IPS-NIHi7 (cell line): Measurements from ENCODE around the gene CTTN.
"Not testable (repeated sequence)": the region's sequence is repeated elsewhere in the genome, so short reads cannot be mapped to it uniquely, and the experiment has no call there.

Experiments used
- DNase-seq: peaks from one replicate; pipeline ENCODE4 v3.0.0; 2012; ENCODE audit warnings: mixed read lengths; ENCODE audit errors: extremely low spot score

Gene CTTN

DNA sequence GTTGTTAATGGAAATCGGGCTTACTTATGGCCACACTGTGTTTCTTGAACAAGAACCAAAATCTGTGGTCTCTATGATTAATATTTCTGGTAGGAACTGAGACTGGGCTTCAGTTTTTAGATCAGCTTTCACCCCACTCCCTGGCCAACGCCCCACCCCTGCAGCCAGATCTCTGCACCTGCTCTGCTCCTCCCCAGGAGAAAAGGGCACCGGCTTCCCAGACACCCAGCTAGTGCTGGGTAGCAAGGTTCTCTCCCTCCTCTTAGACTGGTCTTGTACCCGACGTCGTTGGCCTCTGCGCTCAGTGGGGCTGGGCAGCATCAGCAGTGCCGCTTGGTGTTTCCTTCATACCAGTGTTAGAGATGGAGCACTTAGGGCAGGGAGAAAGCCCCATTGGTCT lies 17.0 kb upstream of the CTTN start:
- no peak for DNase-seq

DNA sequence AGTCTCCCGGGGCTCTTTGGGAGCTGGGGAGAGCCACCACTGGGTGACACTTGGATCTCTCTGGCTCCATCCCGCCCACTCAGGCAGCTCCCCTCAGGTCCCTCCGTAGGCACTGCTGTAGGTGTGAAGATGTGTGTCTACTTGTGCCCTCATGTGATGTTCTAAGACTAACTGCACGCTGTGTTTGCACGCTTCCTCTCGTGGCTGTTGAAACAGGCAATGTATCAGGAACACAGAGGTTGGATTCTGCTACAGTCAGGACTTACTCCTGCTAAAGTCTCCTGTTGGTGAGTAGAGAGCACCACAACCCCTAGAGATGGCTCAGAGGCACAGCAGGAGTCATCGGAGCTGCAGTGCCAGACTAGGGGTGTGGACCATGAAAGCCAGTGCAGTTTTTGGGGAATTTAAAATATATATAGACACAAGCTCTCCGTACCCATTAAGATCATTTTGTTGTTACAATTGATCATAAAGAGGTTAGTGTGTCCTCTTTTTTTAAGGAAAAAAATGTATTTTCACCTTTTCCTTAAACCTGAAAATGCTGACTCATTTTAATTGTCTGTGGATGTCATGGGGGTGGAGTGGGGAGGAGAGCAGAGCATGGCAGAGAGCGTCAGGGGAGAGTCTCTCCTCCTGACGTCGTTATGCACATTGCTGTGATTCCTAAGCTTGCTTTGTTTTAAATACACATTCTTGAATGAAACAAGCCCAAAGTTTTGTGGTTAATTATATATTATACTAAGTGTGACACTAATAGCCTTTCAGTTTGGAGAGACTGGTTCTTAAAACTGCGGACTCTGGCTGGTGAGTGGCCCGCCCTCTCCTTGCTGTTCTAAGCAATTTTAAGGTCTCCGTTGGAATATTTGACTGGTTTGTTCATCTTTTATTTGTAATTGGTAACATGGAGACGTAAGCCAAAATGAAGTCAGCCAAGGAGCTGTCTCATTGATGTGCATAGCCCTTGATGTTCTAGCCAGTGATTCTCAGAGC lies 16.2 kb upstream of the CTTN start:
- peak; percentile 58 for DNase-seq

DNA sequence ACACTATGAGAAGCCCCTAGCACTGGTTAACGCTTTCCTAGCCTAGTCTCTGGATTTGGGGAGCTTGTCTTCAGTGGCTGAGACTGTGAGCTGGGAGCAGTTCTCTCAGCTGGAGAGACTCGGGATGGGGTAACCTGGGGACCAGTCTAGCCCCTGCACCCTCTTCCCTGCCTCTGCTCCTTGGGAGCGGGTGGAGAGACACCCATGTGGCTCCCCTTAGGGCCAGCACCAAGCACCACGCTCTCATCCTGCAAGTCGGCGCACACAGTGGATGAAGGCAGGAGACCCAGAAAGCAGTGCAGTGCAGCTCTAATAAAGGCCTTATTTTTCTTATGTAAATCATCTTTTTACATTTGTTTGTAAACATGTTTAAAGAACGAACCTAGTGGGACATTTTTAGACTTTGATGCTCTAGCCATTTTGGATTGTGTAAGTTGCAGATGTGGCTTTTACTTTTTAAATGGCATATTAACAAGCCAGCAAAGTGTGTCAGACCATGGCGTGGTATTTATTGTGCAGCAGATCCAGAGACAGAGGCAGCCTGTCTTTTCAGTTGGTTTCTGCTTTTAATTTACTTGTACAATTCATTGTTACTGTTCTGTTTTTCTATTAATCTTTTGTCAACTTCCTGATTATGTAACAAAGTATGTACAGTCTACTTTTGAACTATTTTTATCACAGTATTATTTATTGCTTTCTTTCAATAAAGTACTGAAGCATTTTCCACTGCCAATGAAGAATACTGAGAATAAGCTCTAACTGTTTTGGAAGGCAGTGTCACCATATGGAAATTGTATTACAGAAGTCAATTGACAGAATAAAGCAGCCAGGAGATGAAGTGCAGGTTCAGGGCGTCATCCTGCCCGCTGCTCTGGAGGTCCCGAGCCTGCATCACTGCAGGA lies 14.4 kb upstream of the CTTN start:
- DNase-seq: no peak

DNA sequence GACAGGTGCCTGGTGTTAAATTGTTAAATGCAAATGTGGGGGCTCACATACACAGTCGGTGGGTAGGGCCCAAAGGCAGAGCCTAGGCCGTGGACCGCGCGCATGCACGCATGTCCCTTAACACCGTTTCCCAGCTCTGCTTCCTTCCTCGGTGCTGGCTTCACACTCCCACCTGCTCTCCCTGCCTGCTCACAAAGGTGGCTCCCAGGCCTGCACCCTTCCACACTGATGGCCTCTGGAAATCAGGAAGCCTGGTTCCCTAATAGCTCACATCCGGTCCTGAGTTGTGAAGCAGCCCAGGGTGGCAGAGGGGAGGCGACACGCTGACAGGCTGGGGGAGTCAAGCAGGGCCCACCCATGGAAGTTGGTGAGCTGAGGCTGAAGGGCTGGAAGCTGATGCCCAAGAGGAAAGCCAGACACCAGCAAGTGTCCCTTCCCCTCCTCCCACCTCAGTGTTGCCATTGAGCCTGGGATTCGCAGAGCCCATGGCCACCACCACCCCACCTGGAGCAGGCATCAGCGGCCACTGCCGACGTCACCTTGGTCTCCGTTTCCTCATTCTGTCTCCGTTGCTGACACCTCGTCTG lies 13.7 kb upstream of the CTTN start:
- DNase-seq: no peak

DNA sequence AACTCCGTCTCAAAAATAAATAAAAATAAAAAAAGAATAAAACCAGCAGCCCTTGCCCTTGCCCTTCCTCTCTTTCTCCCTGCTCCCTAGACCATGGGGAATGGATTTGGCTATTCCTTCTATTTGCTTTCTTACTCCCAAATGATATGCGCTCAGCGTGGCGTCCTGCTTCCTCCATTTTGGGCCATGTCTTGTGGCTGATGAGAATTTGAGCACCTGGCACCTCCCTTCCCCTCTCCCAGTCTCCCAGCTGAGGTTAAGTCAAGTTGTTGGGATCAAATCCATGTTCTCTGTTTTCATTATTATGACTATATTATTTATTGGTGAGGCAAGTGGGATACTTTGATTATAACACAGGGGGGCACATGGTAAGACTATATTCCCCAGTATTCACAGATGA lies 10.8 kb upstream of the CTTN start:
- no peak for DNase-seq

DNA sequence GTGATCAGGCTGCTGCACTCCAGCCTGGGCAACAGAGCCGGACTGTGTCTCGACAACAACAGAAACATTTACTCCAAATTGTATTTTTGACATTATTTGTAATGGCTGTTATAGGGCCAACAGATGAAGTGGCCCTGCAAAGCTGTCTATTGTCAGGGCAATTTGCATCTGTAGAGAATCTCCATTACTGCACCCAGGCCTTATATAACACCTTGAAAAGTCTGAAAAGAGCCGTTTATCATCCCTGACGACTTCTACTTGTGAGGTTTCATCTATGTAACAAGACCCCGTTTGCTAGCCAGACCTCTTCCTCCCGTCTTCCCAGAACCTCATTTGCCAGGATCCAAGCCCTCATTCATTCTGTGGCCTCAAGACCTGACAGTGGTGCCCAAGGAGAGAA lies 9.1 kb upstream of the CTTN start:
- no peak for DNase-seq

DNA sequence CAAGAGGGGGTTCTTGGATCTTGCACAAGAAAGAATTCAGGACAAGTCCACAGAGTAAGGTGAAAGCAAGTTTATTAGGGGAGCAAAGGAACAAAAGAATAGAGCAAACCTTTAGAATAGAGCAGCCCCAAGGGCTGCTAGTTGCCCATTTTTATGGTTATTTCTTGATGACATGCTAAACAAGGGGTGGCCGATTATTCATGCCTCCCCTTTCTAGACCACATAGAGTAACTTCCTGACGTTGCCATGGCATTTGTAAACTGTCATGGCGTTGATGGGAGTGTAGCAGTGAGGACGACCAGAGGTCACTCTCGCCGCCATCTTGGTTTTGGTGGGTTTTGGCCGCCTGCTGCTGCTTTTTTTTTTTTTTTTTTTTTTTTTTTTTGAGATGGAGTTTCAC lies 7.4 kb upstream of the CTTN start:
- not testable (repeated sequence) for DNase-seq

DNA sequence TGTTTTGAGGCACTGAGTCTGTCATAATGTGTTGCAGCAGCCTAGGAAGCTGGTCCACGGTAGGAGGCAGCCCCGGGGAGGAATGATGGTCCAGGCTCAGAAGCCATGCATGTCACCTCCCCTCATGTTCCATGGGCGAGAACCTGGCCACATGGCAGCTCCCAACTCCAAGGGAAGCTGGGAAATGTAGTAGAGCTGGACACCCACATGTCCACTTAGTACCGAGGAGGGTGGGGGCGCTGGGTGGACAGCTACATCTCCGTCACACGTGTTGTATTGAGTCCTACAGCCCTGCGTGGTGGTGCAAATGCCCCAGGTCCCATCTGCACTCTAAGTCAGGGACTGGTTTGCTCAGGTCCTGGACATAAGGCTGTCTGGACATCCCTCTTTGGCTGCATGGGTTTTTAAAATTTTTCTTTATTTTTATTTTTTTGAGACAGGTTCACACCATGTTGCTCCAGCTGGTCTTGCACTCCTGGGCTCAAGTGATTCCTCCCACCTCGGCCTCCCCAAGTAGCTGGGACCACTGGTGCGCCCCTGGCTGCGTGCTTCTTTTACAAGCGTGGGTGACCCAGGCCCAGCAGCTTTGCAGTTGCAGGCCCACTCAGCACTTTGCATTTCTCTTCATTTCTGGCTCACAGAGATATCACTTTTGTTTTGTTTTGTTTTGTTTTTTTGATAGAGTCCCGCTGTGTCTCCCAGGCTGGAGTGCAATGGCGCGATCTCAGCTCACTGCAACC lies 3.9 kb upstream of the CTTN start:
- DNase-seq: no peak

DNA sequence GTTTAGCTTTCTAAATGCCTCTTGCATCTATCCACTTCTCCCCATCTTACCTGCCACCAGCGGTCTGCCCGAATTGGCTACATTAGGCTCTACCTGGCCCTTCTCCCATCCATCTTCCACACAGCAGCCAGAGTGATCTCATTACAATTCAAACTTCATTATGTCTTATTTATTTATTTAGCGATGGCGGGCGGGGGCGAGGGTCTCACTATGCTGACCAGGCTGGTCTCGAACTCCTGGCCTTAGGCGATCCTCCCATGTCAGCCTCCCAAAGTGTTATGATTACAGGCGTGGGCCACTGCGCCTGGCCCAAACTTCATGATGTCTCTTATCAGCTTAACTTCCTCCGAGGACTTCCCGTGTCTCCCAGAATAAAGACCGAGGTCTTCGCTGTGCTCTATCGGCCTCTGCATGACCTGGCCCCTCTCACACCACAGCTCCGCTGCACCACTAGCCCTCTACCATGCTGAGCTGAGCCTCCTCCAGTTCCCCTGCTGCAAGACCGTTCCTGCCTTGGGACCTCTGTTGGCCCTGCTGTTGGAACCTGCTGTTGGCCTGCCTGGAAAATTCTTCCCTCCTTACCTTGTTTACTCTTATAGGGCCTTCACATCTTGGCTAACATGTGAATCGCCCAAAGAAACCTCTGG lies 870 bp upstream of the CTTN start:
- peak; percentile 37 for DNase-seq

DNA sequence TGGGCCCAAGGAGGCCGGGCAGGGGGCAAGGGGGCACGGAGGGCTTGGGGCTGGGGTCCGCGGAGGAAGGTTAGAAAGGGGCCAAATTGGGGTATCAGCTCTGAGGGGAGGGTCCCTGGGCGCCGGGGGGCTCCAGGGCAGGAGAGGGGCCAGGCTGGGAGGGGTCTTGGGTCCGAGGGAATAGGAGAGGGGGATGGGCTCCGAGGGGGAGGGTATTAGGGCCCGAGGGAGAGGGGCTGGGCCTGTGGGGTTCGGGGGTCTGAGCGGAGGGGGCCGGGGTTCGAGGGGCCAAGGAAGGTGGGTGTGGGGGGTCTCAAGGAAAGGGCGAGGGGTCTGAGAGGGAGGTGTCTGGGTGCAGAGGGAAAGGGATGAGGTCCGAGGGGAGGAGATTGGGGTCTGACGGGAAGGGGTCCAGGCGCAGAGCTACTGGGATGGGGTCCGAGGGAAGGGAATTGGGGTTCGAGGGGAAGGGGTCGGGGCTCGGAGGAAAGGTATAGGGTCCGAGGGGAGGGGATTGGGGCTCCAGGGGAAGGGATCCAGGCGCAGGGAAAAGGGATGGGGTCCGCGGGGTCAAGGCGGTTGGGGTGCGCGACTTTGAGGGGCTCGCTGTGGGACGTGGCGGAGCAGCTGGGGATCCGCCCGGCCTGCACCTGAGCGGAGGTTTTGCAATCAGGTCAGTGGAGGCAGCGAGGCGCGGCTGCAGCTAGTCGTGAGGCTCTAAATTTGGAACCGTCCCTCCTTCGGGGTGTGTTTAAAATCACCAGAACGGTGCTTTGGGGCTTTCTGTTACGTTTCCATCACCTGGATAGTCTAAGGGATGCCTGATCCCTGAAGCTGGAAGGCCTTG lies 728 bp downstream of the CTTN start:
- no peak for DNase-seq

DNA sequence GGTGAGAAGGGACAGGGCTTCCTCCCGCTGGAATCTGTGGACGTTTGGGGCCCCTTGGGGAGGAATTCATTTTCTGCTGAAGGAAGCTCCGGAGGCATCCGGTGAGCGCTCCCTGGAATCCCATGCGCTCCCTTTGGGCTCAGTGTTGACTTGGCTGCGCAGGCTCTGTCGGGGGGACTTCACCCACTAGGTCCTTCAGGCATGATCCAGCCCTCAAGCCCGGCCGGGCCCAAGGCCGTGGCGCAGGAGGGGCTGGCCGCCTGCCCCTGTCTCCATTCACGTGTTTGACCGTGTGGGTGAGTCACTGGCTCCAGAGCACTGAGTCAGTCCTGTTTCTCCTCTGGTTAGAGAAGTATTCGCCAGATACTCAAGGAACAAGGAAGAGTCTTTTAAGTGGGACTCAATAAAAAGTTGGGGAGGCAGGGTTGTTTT lies 1.4 kb downstream of the CTTN start:
- peak; percentile 72 for DNase-seq

DNA sequence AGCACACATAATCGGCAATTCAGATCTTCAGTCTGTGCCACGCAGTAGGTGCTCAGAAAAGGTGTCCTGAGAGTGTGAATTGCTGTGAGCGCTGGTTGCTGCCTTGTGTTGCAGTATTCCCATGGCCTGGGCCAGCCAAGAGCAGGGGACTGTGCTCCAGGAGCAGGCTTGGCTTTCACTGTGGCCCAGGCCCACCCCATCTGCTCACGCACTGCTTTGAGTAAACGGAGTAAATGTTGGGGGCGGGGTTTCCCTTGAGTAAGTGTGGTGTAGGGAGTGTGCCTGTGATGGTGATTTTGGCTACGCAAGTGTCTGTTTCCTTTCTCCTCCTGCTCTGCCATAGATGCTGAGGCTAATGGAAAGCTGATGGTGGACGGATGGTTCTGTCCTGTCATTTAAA lies 2.3 kb downstream of the CTTN start:
- DNase-seq: peak; percentile 38

DNA sequence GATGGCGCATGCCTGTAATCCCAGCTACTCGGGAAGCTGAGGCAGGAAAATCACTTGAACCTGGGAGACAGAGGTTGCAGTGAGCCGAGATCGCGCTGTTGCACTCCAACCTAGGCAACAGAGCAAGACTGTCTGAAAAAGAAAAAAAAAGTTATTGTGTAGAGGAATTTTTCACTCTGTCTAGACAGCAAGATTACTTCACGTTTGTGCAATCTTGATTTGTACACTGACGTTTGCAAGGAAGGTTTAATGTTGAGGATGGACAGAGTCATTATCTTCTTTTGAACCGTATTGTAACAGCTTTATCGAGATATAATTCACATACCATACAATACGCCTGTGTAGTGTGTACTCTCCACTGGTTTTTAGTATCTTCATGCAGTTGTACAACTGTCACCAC lies 3.7 kb downstream of the CTTN start:
- no peak for DNase-seq

DNA sequence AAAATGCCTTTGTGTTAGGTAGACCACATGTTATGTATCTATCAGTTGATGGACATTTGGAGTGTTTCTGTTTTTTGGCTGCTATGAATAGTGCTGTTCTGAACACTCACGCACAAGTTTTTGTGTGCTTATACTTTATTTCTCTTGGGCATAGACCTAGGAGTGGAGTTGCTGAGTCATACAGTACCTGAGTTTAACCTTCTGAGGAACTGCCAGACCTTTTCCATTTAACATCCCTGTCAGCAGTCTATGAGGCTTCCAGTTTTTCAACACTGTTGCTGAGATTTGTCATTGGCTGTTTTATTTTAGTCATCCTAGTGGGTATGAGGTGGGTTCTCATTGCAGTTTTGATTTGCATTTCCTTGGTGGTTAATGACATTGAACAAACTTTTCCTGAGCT lies 4.4 kb downstream of the CTTN start:
- no peak for DNase-seq

DNA sequence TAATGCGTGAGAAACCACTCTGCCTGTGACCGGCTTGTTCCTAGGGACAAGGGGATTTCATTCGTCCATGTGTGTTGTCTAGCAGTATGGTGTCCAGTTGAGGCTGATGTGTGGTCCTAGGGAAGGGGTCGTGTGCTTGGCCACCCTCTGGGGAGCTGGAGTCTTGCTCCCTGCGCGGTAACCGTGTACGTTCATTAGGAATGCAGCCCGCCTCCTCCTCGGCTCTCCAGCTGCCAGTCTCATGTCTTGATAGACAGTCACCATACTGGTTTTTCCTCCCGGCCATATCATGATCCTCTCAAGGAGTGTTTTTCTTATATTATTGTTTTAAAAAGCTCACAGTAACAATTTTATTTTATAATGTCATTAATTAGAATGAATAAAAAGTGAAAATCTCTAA lies 5.9 kb downstream of the CTTN start:
- DNase-seq: no peak

DNA sequence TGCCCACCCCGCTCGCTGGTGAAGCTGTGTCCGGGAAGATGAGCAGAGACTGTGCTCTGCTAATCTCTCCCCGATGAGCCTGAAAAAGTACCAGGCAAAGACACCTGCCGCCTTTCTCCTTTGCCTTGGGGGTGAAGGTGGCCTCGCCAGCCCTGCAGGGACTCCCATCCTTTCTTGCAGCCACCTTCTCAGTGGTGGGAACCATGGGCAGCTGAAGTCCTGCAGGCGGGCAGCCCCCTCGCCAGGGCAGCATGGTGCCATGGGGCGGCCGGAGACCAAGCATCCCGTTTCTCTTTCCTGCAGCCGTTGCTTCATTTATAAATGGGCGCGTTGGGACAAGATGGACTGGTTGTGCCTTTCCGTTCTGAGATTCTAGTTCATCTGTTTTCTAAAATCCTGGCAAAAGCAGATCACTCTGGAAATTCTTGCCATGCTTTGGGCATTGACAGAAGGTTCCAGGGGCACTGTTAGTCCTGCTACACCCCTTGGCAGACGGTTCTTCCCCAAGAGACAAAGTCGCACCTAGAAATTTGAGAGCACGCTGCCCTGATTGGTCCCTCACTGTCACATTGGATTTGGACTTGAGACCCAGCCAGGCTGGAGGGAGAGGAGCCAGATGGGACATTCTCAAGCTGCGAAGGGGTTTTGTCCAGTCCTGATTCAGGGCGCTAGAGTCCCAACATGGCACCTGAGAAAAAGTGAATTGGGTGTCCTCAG lies 7.5 kb downstream of the CTTN start:
- DNase-seq: no peak

DNA sequence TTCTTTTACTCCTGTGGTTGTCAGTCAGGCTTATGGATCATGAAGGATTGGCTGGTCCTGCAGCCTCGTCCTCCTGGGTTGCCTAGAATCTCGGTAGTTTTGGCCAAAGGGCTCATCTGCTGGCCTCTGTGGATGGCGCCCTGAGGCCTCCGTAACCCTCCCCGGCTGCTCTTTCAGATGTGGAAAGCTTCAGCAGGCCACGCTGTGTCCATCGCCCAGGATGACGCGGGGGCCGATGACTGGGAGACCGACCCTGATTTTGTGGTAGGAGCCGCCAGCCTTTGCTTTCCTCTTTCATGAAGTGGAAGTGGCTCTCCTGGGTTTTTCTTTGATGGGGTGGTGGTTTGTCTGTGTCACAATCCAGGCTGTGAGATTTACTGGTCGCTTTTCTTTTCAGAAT lies 8.8 kb downstream of the CTTN start:
- no peak for DNase-seq

DNA sequence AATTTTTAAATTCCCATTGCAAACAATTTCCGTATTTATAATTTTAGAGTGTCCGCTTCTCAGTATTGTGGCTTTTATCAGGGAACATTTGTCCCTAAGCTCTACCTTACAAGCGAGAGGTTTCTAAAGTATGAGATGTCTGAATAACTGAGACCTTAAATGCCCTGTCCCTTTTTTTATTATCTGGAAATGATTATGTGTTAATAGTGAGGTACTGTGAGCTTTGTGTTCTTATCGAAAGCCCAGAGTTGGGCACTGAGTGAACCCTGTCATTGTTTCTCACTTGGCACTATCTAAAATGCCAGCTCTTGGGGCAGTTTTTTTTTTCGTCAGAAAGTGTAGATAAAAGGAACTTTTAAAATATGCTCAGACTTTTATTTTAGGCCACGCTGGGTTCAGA lies 9.5 kb downstream of the CTTN start:
- no peak for DNase-seq

DNA sequence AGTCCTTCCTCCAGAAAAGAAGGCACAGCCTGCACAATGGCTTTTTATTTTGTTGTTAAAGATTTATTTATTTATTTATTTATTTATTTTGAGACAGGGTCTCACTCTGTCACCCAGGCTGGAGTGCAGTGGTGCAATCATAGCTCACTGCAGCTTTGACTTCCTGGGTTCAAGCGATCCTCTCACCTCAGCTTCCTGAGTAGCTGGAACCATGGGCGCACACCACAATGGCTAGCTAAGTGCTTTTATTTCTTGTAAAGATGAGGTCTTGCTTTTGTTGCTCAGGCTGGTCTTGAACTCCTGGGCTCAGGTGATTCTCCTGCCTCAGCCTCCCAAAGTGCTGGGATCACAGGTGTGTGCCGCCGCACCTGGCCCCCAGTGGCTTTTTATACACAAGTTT lies 10.0 kb downstream of the CTTN start:
- DNase-seq: not testable (repeated sequence)
